K562 (cell line): ENCODE results near the gene DCLK2. TPM values are rescaled to one million over a fixed set of nuclear protein-coding genes. Genes with fewer than 3 reads are reported as not detected.

ENCODE experiments used
- ATAC-seq: fragments of 200-7000 bp; cut with Tn5 transposase; 3 replicates; pipeline ENCODE4 v1.9.1; 2020; ENCODE audit warnings: moderate library complexity
- BruUV-seq: library from RNA; stranded (reverse); fragments of 400-500 nt; replicated peaks from 2 replicates; lab custom pipeline; 2021; lab: Mats Ljungman, UMichigan
- CTCF ChIA-PET: fragments of 300-600 bp; formaldehyde crosslinking; extraction: SDS; loops from one replicate; lab custom pipeline; 2021; ENCODE audit warnings: low intra/inter-chr PET ratio; lab: Yijun Ruan, JAX
- POLR2A ChIA-PET: fragments of 300-600, 350-650 bp; sonication (Branson Sonifier 250); formaldehyde crosslinking; extraction: SDS; loops from one replicate; lab custom pipeline; 2021; ENCODE audit warnings: antibody characterized with exemption, inconsistent platforms; lab: Yijun Ruan, JAX
- DNase-seq, 4 experiments: peaks; one replicate each; pipeline versions ENCODE4 v3.0.0 to v3.0.0-alpha.2; 2011 to 2018; ENCODE audit warnings: low spot score in 3 of 4, mixed read lengths in 3 of 4; ENCODE audit errors: extremely low read depth in 1 of 4
- FAIRE-seq: peaks from 2 replicates; lab custom pipeline; 2011; peaks lifted over from hg19 to GRCh38; lab: Jason Lieb, UNC
- H2AFZ ChIP-seq: 2 replicates; pipeline ENCODE4 v1.6.0; 2011; ENCODE audit warnings: low read depth, low read length, control low read depth, inconsistent platforms
- H3K27ac ChIP-seq: fragments of 200-600 bp; 3 replicates; pipeline ENCODE4 v1.8.0; 2011; ENCODE audit warnings: low read depth, mild to moderate bottlenecking, control low read depth, inconsistent platforms, low read length, moderate library complexity, mixed read lengths; ENCODE audit errors: extremely low read depth
- H3K27me3 ChIP-seq, 2 experiments: fragments of 300-600 bp in 1 of 2; 2 replicates in 1 of 2; 3 replicates in 1 of 2; pipeline versions ENCODE4 v1.6.0 to v1.8.0; 2011; ENCODE audit warnings: inconsistent platforms in 2 of 2, low read length in 2 of 2, mild to moderate bottlenecking in 1 of 2, mixed read lengths in 1 of 2, moderate library complexity in 1 of 2; ENCODE audit not compliant: control insufficient read depth in 2 of 2, insufficient read depth in 2 of 2
- H3K36me3 ChIP-seq: fragments of 300-600 bp; 3 replicates; pipeline ENCODE4 v1.8.0; 2011; ENCODE audit warnings: mild to moderate bottlenecking, low read length, inconsistent platforms; ENCODE audit not compliant: control insufficient read depth, insufficient read depth
- H3K4me1 ChIP-seq, 2 experiments: fragments of 200-600 bp in 1 of 2; replicated peaks in 1 of 2; 2 replicates in 1 of 2; 3 replicates in 1 of 2; pipeline versions ENCODE4 v1.5.1 to v1.8.0; 2011; ENCODE audit warnings: inconsistent platforms in 2 of 2, low read length in 2 of 2, mild to moderate bottlenecking in 1 of 2, mixed read lengths in 1 of 2, moderate library complexity in 1 of 2; ENCODE audit not compliant: control insufficient read depth in 2 of 2, insufficient read depth in 2 of 2
- H3K4me2 ChIP-seq: 2 replicates; pipeline ENCODE4 v1.6.1; 2011; ENCODE audit warnings: low read length, control low read depth, inconsistent platforms, mixed read lengths; ENCODE audit not compliant: insufficient read depth
- H3K4me3 ChIP-seq: fragments of 200-600 bp; sonication (generic), shearing (Covaris generic); 2 replicates; pipeline ENCODE4 v1.5.1; 2016; ENCODE audit warnings: control low read depth, inconsistent platforms
- H3K79me2 ChIP-seq: fragments of 200-600 bp; 3 replicates; pipeline ENCODE4 v1.8.0; 2011; ENCODE audit warnings: low read length, inconsistent platforms; ENCODE audit not compliant: control insufficient read depth, insufficient read depth
- H3K9ac ChIP-seq, 2 experiments: 2 replicates each; pipeline versions ENCODE4 v1.6.0 to v1.6.1; 2011; ENCODE audit warnings: low read depth in 2 of 2, low read length in 2 of 2, control low read depth in 1 of 2, inconsistent platforms in 1 of 2, mild to moderate bottlenecking in 1 of 2, mixed read lengths in 1 of 2; ENCODE audit not compliant: insufficient read depth in 1 of 2
- H3K9me1 ChIP-seq: one replicate; pipeline ENCODE4 v1.6.0; 2011; ENCODE audit warnings: inconsistent platforms, mild to moderate bottlenecking, low read length, moderate library complexity; ENCODE audit not compliant: control insufficient read depth, insufficient read depth
- H3K9me3 ChIP-seq: replicated peaks from 2 replicates; pipeline ENCODE4 v1.5.1; 2011; ENCODE audit warnings: low read depth, low read length, inconsistent platforms; ENCODE audit not compliant: control insufficient read depth, insufficient read depth
- H4K20me1 ChIP-seq: replicated peaks from 2 replicates; pipeline ENCODE4 v1.6.1; 2011; ENCODE audit warnings: low read length, inconsistent platforms, mixed read lengths; ENCODE audit not compliant: control insufficient read depth, insufficient read depth
- BDP1 ChIP-seq: IDR thresholded peaks from 3 replicates; pipeline ENCODE4 v1.6.1; 2011; ENCODE audit not compliant: insufficient read length, insufficient read depth
- CCNT2 ChIP-seq: IDR thresholded peaks from 2 replicates; pipeline ENCODE4 v1.6.1; 2011; ENCODE audit warnings: borderline replicate concordance, low read depth, mild to moderate bottlenecking, moderate library complexity, mixed read lengths, low read length; ENCODE audit not compliant: insufficient read length; ENCODE audit errors: extremely low read depth
- COPS2 ChIP-seq: fragments of 450-650 bp; conservative IDR thresholded peaks from 2 replicates; pipeline ENCODE4 v1.6.1; 2016; ENCODE audit warnings: mild to moderate bottlenecking, moderate library complexity
- HMG20A ChIP-seq: fragments of 450-650 bp; formaldehyde crosslinking; conservative IDR thresholded peaks from 2 replicates; pipeline ENCODE4 v1.4.0; 2020; ENCODE audit warnings: mild to moderate bottlenecking, mixed read lengths
- HMG20B ChIP-seq: fragments of 250-450 bp; sonication (Bioruptor Pico); IDR thresholded peaks from 2 replicates; pipeline ENCODE4 v1.5.0; 2021; ENCODE audit warnings: mild to moderate bottlenecking
- KDM5B ChIP-seq: fragments of 200-600 bp; sonication (generic); IDR thresholded peaks from 2 replicates; pipeline ENCODE4 v1.6.1; 2012; ENCODE audit warnings: low read depth, mild to moderate bottlenecking, moderate library complexity, low read length, control low read depth, inconsistent platforms; ENCODE audit not compliant: insufficient replicate concordance
- MAX ChIP-seq: sonication (generic); formaldehyde crosslinking; IDR thresholded peaks from 2 replicates; pipeline ENCODE4 v1.9.0; 2022; ENCODE audit warnings: mild to moderate bottlenecking, missing genetic modification reagents
- PYGO2 ChIP-seq: fragments of 450-650 bp; IDR thresholded peaks from 2 replicates; pipeline ENCODE4 v1.6.1; 2016; ENCODE audit warnings: mild to moderate bottlenecking, missing genetic modification characterization, moderate library complexity, missing compliant biosample characterization
- RAD51 ChIP-seq: fragments of 450-650 bp; IDR thresholded peaks from 2 replicates; pipeline ENCODE4 v1.7.1; 2016; ENCODE audit warnings: low read depth, mild to moderate bottlenecking, borderline replicate concordance
- SAFB2 ChIP-seq: fragments of 200-400 bp; formaldehyde crosslinking; IDR thresholded peaks from 2 replicates; pipeline ENCODE4 v1.6.1; 2018; ENCODE audit warnings: borderline replicate concordance, low read length, low read depth, moderate library complexity; ENCODE audit not compliant: severe bottlenecking
- THRA ChIP-seq: fragments of 450-650 bp; IDR thresholded peaks from 2 replicates; pipeline ENCODE4 v1.6.1; 2017; ENCODE audit warnings: mild to moderate bottlenecking, moderate library complexity
- ZNF174 ChIP-seq: fragments of 250-450 bp; sonication (Bioruptor Pico); IDR thresholded peaks from 2 replicates; pipeline ENCODE4 v1.4.0; 2020; ENCODE audit warnings: mild to moderate bottlenecking
- ZNF175 ChIP-seq: fragments of 200-800 bp; sonication (Bioruptor generic); IDR thresholded peaks from 2 replicates; pipeline ENCODE4 v1.6.1; 2016; ENCODE audit warnings: low read depth, mild to moderate bottlenecking, missing genetic modification characterization, missing compliant biosample characterization
- ZNF184 ChIP-seq: sonication (generic); formaldehyde crosslinking; IDR thresholded peaks from 2 replicates; pipeline ENCODE4 v1.5.0; 2020; ENCODE audit warnings: missing genetic modification reagents
- ZZZ3 ChIP-seq: fragments of 450-650 bp; IDR thresholded peaks from 2 replicates; pipeline ENCODE4 v1.6.1; 2016; ENCODE audit warnings: antibody characterized with exemption, mild to moderate bottlenecking, moderate library complexity
- WGBS: fragments of 100-300 bp; shearing (Covaris generic); methylation state at CpG from one replicate; pipeline ENCODE4 v1.1.6; 2016; ENCODE audit warnings: low coverage, mixed read lengths; ENCODE audit not compliant: insufficient coverage; ENCODE audit errors: missing lambda C conversion rate; 5-methylcytosine and 5-hydroxymethylcytosine counted together
- in situ Hi-C: fragments of 300-500 bp; cut with MboI; formaldehyde crosslinking; loops from 4 replicates; pipeline ENCODE4 v1.15.0; 2018; ENCODE audit warnings: inconsistent platforms, mixed read lengths
- intact Hi-C: fragments of 100-400 bp; cut with micrococcal nuclease; formaldehyde crosslinking; loops from 2 replicates; pipeline ENCODE4 v1.14.2; 2022
- polyA plus RNA-seq, 8 experiments: library from polyadenylated mRNA; depleted of rRNA in 4 of 8; stranded (reverse) in 5 of 8; unstranded in 3 of 8; fragments of >200 nt; fragmentation: Nextera tagmentation in 2 of 8; fragmentation: Illumina TruSeq in 1 of 8; extraction: Ambion mirVana in 2 of 8; extraction: Trizol in 1 of 8; gene quantifications; 2 replicates each; pipeline versions ENCODE4 v1.2.1 to v1.2.3, GENCODE V29; 2011 to 2014; ENCODE audit warnings: inconsistent platforms in 1 of 8, missing spikeins in 1 of 8
- total RNA-seq, 7 experiments: library from RNA; depleted of rRNA in 6 of 7; stranded (reverse); fragments of >200 nt in 6 of 7; fragmentation: Illumina TruSeq in 2 of 7; extraction: Trizol in 2 of 7; gene quantifications; 2 replicates each; pipeline versions ENCODE4 v1.2.1 to v1.2.3, GENCODE V29; 2011 to 2021; ENCODE audit warnings: low replicate concordance in 1 of 7
- TF ChIP-seq, protein P1 (sequence below): IDR thresholded peaks from 3 replicates; pipeline ENCODE4 v1.6.1; 2011; ENCODE audit warnings: borderline replicate concordance, mild to moderate bottlenecking, moderate library complexity; ENCODE audit not compliant: insufficient read length; ENCODE audit errors: extremely low read depth
- TF ChIP-seq, protein P2 (sequence below): conservative IDR thresholded peaks from 2 replicates; pipeline ENCODE4 v1.6.1; 2011; ENCODE audit warnings: low read depth, mild to moderate bottlenecking, low read length; ENCODE audit not compliant: control insufficient read depth

Gene DCLK2
- total and polyA plus RNA-seq, 9 of the 15 experiments (the other 6 are each of a cell fraction or from before 2014, with no cell fraction given) = not detected

GRCh38 chr4:150212927-150213326 lies 134.7 kb downstream of the DCLK2 start:
- H3K9ac ChIP-seq = no peak overlapping the region
- WGBS = 0% methylated on average over 2 of the region's 2 CpGs
- H3K9me3 ChIP-seq = no peaks in the 10 kb centered on the region
- H3K36me3 ChIP-seq = no peaks in the 10 kb centered on the region
- no peaks in the 10 kb centered on the region for H3K9me1 ChIP-seq
- H4K20me1 ChIP-seq = no peaks in the 10 kb centered on the region
- FAIRE-seq (no peak), ATAC-seq (no peak)
- no peaks in the 10 kb centered on the region for H3K79me2 ChIP-seq
- peaks cover 0 to 6% of the 10 kb centered on the region in 2 experiments; a peak in 1 of 5 replicates for H3K27me3 ChIP-seq
- in situ Hi-C loops (loop anchor here (25.0 kb wide), 1 partner anchor 226 kb away; no protein-coding TSS in a partner anchor), intact Hi-C loops (no loop called here)
- no peak overlapping the region for H3K4me3 ChIP-seq
- BruUV-seq = no TSS peak
- no peak overlapping the region for H2AFZ ChIP-seq
- TF ChIP-seq ZNF175 (CRISPR knock-in tag) (no peak), ZZZ3 (no peak), KDM5B (no peak), HMG20B (CRISPR knock-in tag) (no peak), CCNT2 (no peak), ZNF174 (CRISPR knock-in tag) (no peak), RAD51 (no peak), COPS2 (no peak), HMG20A (no peak), SAFB2 (no peak), BDP1 (no peak), THRA (no peak), ZNF184 (CRISPR knock-in tag) (no peak), PYGO2 (tag) (no peak), MAX (no peak)
- TF ChIP-seq, protein P1, sequence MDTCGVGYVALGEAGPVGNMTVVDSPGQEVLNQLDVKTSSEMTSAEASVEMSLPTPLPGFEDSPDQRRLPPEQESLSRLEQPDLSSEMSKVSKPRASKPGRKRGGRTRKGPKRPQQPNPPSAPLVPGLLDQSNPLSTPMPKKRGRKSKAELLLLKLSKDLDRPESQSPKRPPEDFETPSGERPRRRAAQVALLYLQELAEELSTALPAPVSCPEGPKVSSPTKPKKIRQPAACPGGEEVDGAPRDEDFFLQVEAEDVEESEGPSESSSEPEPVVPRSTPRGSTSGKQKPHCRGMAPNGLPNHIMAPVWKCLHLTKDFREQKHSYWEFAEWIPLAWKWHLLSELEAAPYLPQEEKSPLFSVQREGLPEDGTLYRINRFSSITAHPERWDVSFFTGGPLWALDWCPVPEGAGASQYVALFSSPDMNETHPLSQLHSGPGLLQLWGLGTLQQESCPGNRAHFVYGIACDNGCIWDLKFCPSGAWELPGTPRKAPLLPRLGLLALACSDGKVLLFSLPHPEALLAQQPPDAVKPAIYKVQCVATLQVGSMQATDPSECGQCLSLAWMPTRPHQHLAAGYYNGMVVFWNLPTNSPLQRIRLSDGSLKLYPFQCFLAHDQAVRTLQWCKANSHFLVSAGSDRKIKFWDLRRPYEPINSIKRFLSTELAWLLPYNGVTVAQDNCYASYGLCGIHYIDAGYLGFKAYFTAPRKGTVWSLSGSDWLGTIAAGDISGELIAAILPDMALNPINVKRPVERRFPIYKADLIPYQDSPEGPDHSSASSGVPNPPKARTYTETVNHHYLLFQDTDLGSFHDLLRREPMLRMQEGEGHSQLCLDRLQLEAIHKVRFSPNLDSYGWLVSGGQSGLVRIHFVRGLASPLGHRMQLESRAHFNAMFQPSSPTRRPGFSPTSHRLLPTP = no peak
- TF ChIP-seq, protein P2, sequence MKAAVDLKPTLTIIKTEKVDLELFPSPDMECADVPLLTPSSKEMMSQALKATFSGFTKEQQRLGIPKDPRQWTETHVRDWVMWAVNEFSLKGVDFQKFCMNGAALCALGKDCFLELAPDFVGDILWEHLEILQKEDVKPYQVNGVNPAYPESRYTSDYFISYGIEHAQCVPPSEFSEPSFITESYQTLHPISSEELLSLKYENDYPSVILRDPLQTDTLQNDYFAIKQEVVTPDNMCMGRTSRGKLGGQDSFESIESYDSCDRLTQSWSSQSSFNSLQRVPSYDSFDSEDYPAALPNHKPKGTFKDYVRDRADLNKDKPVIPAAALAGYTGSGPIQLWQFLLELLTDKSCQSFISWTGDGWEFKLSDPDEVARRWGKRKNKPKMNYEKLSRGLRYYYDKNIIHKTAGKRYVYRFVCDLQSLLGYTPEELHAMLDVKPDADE = no peak
- TF ChIP-seq, all 486 proteins: peak for 0
- DNase-seq = no peak
- POLR2A ChIA-PET = no interaction called here
- no peaks in the 10 kb centered on the region for H3K4me1 ChIP-seq
- CTCF ChIA-PET = interaction anchor here (0.6 kb wide), 1 partner anchor 11 kb away, joined by 3 read pairs; no protein-coding TSS in a partner anchor
- no peak overlapping the region for H3K27ac ChIP-seq
- no peak overlapping the region for H3K4me2 ChIP-seq
